Testis (tissue), 3 donors: Measurements from ENCODE around the gene DVL2. TPM values are rescaled to one million over a fixed set of nuclear protein-coding genes. Genes with fewer than 3 reads are reported as not detected.

Experiments used
- DNase-seq: peaks from one replicate; pipeline ENCODE4 v3.0.0-alpha.2; 2019
- H3K27ac ChIP-seq, 2 donors: fragments of 200-600 bp; sonication (generic); one replicate each; pipeline ENCODE4 v1.5.1; 2019
- H3K27me3 ChIP-seq: fragments of 200-600 bp; sonication (generic); one replicate; pipeline ENCODE4 v1.5.1; 2019
- H3K36me3 ChIP-seq: fragments of 200-600 bp; sonication (generic); one replicate; pipeline ENCODE4 v1.5.1; 2017; ENCODE audit warnings: low read depth; ENCODE audit errors: missing control alignments
- H3K4me1 ChIP-seq: fragments of 200-600 bp; sonication (generic); one replicate; pipeline ENCODE4 v1.5.1; 2019
- H3K4me3 ChIP-seq, 2 donors: fragments of 200-600 bp; sonication (generic); one replicate each; pipeline ENCODE4 v1.5.1; 2017 to 2019
- H3K9me3 ChIP-seq: fragments of 200-600 bp; sonication (generic); one replicate; pipeline ENCODE4 v1.5.1; 2017
- POLR2A ChIP-seq: fragments of 450-650 bp; IDR thresholded peaks from one replicate; pipeline ENCODE4 v1.6.1; 2017; ENCODE audit warnings: antibody characterized with exemption, mild to moderate bottlenecking, moderate library complexity
- WGBS, 2 donors: methylation state at CpG; one replicate each; pipeline ENCODE4 v1.1.5; 2018; 5-methylcytosine and 5-hydroxymethylcytosine counted together
- intact Hi-C: fragments of 100-400 bp; cut with DNase I; formaldehyde crosslinking; loops from one replicate; pipeline ENCODE4 v1.15.1; 2023; ENCODE audit warnings: low total_unique reads
- polyA plus RNA-seq: library from polyadenylated mRNA; stranded (reverse); fragments of 350-450 nt; fragmentation: Illumina TruSeq; extraction: RNeasy Lipid Tissue Mini Kit (QIAGEN cat#74804); gene quantifications from one replicate; pipeline ENCODE4 v1.2.3, GENCODE V29; 2014; ENCODE audit warnings: low read depth, low replicate concordance; ENCODE audit not compliant: insufficient read depth
- total RNA-seq, 2 donors: library from RNA; depleted of rRNA; stranded (reverse); fragments of >200 nt; gene quantifications; one replicate each; pipeline ENCODE4 v1.2.3, GENCODE V29; 2016
- TF ChIP-seq, protein P1 (sequence below), 3 experiments: fragments of 450-650 bp in 2 of 3; fragments of 200-600 bp in 1 of 3; sonication (generic) in 1 of 3; IDR thresholded peaks; one replicate each; pipeline ENCODE4 v1.5.1; 2016 to 2019; ENCODE audit warnings: antibody characterized with exemption in 3 of 3, mild to moderate bottlenecking in 2 of 3, moderate library complexity in 1 of 3

DVL2 gene
- total and polyA plus RNA-seq, 3 donors from 2014 or later: 43.6 to 102 (median 81.3) TPM

GRCh38 chr17:7226721-7227710 lies 7.3 kb downstream of the DVL2 start:
- WGBS, 2 donors: 88 to 91% methylated on average over 29 to 30 of the region's 31 CpGs
- no peaks in the 10 kb centered on the region for H3K27me3 ChIP-seq
- H3K9me3 ChIP-seq: no peaks in the 10 kb centered on the region
- intact Hi-C loops: no loop called here
- no peak for TF ChIP-seq POLR2A
- TF ChIP-seq, protein P1, sequence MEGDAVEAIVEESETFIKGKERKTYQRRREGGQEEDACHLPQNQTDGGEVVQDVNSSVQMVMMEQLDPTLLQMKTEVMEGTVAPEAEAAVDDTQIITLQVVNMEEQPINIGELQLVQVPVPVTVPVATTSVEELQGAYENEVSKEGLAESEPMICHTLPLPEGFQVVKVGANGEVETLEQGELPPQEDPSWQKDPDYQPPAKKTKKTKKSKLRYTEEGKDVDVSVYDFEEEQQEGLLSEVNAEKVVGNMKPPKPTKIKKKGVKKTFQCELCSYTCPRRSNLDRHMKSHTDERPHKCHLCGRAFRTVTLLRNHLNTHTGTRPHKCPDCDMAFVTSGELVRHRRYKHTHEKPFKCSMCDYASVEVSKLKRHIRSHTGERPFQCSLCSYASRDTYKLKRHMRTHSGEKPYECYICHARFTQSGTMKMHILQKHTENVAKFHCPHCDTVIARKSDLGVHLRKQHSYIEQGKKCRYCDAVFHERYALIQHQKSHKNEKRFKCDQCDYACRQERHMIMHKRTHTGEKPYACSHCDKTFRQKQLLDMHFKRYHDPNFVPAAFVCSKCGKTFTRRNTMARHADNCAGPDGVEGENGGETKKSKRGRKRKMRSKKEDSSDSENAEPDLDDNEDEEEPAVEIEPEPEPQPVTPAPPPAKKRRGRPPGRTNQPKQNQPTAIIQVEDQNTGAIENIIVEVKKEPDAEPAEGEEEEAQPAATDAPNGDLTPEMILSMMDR (IDR thresholded peaks at IDR 0.05): no peak
- no peak overlapping the region for H3K4me3 ChIP-seq
- peaks cover 2% of the 10 kb centered on the region for H3K4me1 ChIP-seq
- no peaks in the 10 kb centered on the region for H3K36me3 ChIP-seq
- H3K27ac ChIP-seq: no peak overlapping the region
- no peak for DNase-seq

- no peak overlapping the region for H3K4me3 ChIP-seq
- intact Hi-C loops: no loop called here
- no peak for DNase-seq
- no peaks in the 10 kb centered on the region for H3K27me3 ChIP-seq
- no peaks in the 10 kb centered on the region for H3K36me3 ChIP-seq
- H3K9me3 ChIP-seq: no peaks in the 10 kb centered on the region
- WGBS, 2 donors: 70 to 86% methylated on average over 6 to 19 of the region's 21 CpGs
- peaks cover 3% of the 10 kb centered on the region for H3K4me1 ChIP-seq
- TF ChIP-seq POLR2A: no peak
- TF ChIP-seq, protein P1 (IDR thresholded peaks at IDR 0.05): no peak
- H3K27ac ChIP-seq: no peak overlapping the region
These were observed 8.5 kb downstream of the DVL2 start for GRCh38 chr17:7225711-7226331.

DNA sequence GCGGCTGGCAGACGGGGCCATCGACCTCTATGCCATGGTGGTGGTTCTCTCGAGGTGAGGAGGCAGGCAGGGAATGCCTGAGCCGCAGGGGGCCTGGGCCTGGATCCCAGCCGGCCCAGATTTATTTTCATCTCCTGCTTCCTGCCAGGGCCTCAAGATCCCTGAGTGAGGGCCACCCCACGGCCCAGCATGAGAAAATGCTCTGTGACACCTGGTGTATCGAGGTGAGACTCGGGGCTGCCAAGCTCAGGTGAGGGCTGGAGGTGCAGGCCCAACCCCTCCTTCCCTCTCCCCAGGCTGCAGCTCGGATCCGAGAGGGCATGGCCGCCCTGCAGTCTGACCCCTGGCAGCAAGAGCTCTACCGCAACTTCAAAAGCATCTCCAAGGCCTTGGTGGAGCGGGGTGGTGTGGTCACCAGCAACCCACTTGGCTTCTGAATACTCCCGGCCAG lies 9.6 kb downstream of the DVL2 start:
- no peaks in the 10 kb centered on the region for H3K27me3 ChIP-seq
- H3K4me1 ChIP-seq: peaks cover 9% of the 10 kb centered on the region
- H3K36me3 ChIP-seq: no peaks in the 10 kb centered on the region
- no peak for DNase-seq
- WGBS, 2 donors: 71 to 84% methylated on average over 12 to 15 of the region's 15 CpGs
- intact Hi-C loops: no loop called here
- no peaks in the 10 kb centered on the region for H3K9me3 ChIP-seq
- no peak for TF ChIP-seq POLR2A
- TF ChIP-seq, protein P1 (IDR thresholded peaks at IDR 0.05): no peak
- no peak overlapping the region for H3K27ac ChIP-seq
- H3K4me3 ChIP-seq: no peak overlapping the region

- Histone ChIP-seq H3K36me3 (no peaks in the 10 kb centered on the region), H3K4me1 (peaks cover 13% of the 10 kb centered on the region), H3K27me3 (no peaks in the 10 kb centered on the region), H3K27ac (no peak overlapping the region), H3K4me3 (no peak overlapping the region), H3K9me3 (no peaks in the 10 kb centered on the region)
- no peak for TF ChIP-seq POLR2A
- TF ChIP-seq, protein P1 (IDR thresholded peaks at IDR 0.05): no peak
- 68 to 75% methylated on average over 2 to 10 of the region's 10 CpGs for WGBS, 2 donors
- DNase-seq: no peak
- intact Hi-C loops: no loop called here
These were observed 10.2 kb downstream of the DVL2 start for GRCh38 chr17:7224110-7224509.
